GM19467 (cell line): ENCODE data around the gene EPHB6.

Experiments
- ATAC-seq: cut with Tn5 transposase; IDR thresholded peaks from one replicate; pipeline ENCODE4 v1.9.1; 2021; ENCODE audit warnings: mild to moderate bottlenecking, moderate library complexity; ENCODE audit not compliant: unreplicated experiment

Gene EPHB6

GRCh38 chr7:142863891-142864685, 9.2 kb downstream of the EPHB6 start:
- ATAC-seq = no peak

DNA sequence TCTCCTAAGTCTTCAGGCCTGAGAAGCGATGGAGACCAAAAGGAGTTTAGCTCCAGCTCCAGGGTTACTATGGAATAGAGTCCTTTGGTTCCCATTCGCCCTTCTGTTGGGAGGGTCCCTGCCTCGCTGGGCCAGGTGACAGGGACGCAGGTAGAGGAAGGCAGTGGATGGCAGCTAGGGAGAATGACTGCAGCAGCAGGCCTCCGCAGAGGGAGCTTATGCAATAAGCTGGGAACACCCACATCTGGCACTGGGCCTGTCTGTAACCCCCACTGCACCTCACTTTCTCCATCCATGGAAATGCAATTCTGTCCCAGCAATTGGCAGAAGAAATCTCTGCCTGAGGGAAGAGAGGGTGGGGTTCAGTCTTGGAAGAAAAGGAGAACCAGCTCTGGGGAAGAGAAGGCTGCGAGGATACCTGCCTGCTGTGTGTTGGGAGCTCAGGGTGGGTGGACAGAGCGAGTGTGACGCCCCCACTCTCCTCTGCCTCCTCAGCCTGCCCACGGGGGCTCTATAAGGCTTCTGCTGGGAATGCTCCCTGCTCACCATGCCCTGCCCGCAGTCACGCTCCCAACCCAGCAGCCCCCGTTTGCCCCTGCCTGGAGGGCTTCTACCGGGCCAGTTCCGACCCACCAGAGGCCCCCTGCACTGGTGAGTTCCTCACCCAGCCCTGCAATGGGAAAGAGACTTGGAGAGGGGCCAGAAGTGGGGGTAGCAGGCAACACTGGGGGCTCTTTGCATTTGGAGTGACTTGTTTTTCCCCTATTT, 10.3 kb downstream of the EPHB6 start:
- no peak for ATAC-seq

- no peak for ATAC-seq
Observed at GRCh38 chr7:142865766-142866165, 10.9 kb downstream of the EPHB6 start.

DNA sequence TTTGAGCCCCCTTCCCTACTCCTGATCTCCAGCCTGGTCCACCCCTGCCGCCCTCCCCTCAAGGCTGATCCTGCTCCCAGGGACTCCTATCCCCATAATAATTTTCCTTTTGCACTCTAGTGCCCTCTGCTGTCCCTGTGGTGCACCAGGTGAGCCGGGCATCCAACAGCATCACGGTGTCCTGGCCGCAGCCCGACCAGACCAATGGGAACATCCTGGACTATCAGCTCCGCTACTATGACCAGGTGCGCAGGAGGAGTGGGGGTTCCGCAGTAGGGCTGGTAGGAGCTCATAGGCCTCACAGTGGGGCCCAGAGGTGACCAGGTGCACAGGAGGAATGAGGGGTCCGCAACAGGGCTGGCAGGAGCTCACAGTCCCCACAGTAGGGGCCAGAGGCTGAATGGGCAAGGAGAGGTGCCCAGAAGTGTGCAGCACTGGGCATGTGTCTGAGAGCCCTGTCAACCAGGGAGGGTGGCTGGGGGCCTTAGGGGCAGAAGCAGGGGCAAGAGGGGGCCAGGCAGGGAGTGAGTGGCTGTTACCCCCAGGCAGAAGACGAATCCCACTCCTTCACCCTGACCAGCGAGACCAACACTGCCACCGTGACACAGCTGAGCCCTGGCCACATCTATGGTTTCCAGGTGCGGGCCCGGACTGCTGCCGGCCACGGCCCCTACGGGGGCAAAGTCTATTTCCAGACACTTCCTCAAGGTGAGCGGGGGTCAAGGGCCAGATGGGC, 11.7 kb downstream of the EPHB6 start:
- ATAC-seq = no peak

DNA sequence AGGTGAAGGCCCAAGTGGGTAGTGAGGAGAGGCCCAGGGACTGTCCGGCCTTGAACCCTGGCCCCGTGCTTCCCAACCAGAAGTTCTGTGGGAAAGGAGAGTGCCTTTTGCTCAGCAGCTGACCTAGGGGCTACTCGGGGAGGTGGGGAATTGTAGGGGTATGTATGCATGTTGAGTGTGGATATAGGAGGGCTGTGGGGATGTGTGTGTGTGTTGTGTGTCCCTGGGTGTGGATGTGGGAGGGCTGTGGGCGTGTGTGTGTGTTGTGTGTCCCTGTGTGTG, 12.2 kb downstream of the EPHB6 start:
- no peak for ATAC-seq

DNA sequence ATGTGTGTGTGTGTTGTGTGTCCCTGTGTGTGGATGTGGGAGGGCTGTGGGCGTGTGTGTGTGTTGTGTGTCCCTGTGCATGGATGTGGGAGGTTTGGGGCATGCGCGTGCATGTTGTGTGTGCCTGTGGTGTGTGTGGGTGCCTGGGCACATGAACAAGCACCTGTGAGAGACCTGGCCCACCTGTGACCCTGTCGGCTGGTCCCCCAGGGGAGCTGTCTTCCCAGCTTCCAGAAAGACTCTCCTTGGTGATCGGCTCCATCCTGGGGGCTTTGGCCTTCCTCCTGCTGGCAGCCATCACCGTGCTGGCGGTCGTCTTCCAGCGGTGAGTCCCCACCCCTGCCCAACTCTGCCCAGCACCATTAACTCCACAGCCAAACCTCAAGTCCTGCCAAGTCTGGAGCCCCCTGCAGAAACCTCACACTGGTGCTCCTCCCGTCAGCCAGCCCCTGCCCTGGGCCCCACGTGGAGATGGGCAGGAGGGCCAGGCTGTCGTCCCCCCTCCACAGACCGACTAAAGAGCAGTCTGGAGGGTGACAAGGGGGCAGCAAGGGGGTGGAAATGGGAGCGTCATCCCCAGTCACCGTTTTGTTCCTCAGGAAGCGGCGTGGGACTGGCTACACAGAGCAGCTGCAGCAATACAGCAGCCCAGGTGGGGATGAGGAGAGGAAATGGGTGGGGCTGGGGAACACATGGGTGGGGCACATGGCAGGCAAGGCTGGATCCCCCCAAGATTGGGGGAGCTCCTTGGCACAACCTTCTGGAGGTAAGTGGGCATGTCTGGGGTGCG, 12.7 kb downstream of the EPHB6 start:
- no peak for ATAC-seq

DNA sequence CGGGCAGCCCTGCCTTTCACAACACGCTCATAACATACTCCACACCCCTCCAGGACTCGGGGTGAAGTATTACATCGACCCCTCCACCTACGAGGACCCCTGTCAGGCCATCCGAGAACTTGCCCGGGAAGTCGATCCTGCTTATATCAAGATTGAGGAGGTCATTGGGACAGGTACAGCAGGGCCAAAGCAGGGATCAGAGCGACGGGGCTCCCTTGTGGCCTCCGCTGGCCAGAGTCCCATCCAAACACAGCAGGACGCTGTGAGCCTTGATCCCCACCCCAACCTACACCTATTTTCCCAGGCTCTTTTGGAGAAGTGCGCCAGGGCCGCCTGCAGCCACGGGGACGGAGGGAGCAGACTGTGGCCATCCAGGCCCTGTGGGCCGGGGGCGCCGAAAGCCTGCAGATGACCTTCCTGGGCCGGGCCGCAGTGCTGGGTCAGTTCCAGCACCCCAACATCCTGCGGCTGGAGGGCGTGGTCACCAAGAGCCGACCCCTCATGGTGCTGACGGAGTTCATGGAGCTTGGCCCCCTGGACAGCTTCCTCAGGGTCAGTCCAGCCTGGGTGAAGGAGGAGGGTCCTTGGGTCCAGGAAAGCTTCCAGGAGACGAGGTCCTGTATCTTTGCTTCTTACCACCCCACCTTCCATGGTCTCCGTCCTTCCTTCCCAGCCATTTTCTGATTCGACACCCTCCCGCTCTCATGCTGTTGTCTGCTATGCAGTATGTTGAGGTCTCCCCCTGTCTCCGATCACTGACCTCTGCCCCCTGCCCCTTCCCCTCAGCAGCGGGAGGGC, 13.5 kb downstream of the EPHB6 start:
- no peak for ATAC-seq

DNA sequence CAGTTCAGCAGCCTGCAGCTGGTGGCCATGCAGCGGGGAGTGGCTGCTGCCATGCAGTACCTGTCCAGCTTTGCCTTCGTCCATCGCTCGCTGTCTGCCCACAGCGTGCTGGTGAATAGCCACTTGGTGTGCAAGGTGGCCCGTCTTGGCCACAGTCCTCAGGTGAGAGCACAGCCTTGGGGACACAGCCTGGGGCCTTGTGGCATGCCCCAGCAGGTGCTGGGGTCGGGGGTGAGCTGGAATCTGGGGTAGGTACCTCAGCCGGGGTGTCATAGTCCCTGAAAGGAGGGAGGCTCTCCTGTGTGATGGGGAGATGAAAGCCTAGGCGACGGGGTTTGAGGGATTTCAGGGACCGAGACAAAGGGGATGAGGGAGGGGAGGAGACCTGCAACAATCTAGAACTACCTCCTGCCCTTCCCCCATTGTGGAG, 14.1 kb downstream of the EPHB6 start:
- no peak for ATAC-seq

GRCh38 chr7:142869434-142869833, 14.6 kb downstream of the EPHB6 start:
- ATAC-seq = no peak

DNA sequence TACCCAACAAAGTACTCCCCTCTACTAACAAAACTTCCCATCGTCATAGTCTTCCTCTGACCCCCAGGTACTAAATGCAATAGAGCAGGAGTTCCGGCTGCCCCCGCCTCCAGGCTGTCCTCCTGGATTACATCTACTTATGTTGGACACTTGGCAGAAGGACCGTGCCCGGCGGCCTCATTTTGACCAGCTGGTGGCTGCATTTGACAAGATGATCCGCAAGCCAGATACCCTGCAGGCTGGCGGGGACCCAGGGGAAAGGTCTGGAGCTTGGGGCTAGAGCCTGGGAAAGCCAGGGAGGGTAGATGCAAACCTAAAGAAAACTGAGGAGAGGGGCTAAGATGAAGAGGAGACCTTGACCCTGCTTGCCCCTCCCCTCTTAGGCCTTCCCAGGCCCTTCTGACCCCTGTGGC, 15.3 kb downstream of the EPHB6 start:
- no peak for ATAC-seq

DNA sequence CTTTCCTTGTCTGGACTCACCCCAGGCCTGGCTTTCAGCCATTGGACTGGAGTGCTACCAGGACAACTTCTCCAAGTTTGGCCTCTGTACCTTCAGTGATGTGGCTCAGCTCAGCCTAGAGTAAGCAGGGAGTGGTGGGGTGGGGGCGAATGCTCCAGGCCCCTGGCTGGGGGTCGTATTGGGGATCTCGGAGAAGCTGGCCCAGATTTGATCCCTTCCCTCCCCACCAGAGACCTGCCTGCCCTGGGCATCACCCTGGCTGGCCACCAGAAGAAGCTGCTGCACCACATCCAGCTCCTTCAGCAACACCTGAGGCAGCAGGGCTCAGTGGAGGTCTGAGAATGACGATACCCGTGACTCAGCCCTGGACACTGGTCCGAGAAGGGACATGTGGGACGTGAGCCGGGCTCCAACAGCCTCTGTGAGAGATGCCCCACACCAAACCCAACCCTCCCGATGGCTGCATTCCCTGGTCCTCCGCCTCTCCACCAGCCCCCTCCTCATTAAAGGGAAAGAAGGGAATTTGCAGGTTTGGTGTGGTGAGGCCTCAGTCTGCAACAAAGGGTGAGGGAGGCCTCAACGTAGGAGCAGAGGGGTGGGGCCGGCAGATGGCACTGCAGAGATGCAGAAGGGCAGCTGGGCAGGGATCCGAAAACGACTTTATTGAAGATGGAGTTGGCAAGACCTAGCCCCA, 15.8 kb downstream of the EPHB6 start:
- no peak for ATAC-seq

GRCh38 chr7:142871260-142872105, 16.6 kb downstream of the EPHB6 start:
- no peak for ATAC-seq

DNA sequence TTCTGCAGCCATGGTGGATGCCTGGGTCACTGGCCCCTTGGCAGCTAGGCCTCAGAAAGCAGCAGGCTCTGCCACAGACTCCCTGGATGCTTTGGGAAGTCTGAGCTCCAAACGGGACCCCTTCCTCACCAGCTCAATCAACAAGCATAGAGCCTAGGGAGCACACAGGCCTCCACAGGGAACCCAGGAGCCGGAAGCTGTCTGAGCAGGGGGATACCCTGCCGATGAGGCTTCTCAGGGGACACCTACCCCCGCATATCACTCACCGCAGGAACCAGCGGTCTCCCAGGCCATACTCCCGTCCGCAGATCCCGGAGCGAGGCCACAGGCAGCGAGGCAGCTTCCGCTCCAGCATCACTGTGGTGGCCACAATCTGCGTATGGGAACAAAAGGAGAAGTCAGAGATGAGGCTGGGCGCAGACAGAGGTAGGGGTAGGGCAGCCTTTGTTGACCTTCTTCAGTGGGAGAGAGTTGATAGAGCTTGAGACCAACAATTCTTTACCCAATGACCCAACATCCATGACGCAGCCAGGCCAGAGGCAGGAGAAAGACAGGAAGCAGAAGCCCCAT, 17.3 kb downstream of the EPHB6 start:
- no peak for ATAC-seq

DNA sequence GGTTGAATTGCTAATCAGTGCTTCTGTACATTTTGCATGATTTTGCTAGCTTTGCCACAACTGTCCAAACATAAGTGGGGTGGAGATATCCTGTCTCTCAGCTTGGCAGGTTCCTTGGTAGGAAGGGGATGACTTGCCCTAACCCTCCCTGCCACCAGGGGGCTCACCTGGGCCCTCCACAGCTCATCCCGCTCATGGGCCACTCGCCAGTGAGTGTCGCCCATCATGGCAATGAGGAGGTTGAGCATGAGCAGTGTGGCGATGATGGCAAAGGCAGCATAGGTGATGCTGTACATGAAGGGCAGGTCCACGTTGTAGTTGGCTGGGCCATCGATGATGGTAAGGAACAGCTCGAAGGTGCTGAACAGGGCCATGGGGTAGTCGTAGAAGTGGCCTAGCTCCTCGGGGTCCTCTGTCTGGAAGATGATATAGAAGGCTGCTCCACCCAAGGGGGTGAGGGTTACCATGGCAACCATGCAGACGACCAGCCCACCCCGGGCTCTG, 18.5 kb downstream of the EPHB6 start:
- ATAC-seq = no peak

GRCh38 chr7:142873871-142874270, 19.0 kb downstream of the EPHB6 start:
- no peak for ATAC-seq

GRCh38 chr7:142874409-142874808, 19.5 kb downstream of the EPHB6 start:
- ATAC-seq = no peak

DNA sequence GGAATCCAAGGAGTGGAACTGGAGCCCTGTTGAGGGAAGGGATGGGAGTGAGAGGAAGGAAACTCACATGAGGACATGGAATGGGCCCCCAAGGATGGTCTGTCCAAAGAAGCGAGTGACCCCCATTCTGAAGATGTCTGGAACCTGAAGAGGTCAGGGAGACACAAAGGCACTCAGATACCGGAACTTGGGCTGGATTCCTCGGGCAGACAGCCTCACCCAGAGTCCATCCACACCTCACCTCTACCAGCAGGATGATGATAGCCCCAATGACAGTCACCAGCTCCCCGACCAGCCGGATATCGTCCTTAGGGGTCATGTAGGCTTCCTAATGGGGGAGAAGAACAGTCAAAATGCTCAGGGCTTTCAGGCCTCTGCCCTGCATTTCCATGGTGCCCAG, 20.0 kb downstream of the EPHB6 start:
- ATAC-seq = no peak

- ATAC-seq = no peak
Observed at GRCh38 chr7:142875456-142875855, 20.6 kb downstream of the EPHB6 start.
